Keratinocyte (primary cell): ENCODE data around the gene KCNK7. TPM values are rescaled to one million over a fixed set of nuclear protein-coding genes. Genes with fewer than 3 reads are reported as not detected.

ENCODE experiments used
- DNase-seq: peaks from one replicate; pipeline ENCODE4 v3.0.0-alpha.2; 2011; ENCODE audit warnings: low read depth, missing footprints, low spot score
- FAIRE-seq: peaks from 2 replicates; lab custom pipeline; 2011; peaks lifted over from hg19 to GRCh38; lab: Jason Lieb, UNC
- H2AFZ ChIP-seq: 2 replicates; pipeline ENCODE4 v1.6.0; 2012; ENCODE audit warnings: low read length, control low read depth, inconsistent platforms; ENCODE audit not compliant: control insufficient read depth
- H3K27ac ChIP-seq: 2 replicates; pipeline ENCODE4 v1.5.1; 2011; ENCODE audit warnings: low read length; ENCODE audit not compliant: control insufficient read depth, insufficient read depth
- H3K27me3 ChIP-seq: 3 replicates; pipeline ENCODE4 v1.6.0; 2011; ENCODE audit warnings: low read length; ENCODE audit not compliant: control insufficient read depth, insufficient read depth; ENCODE audit errors: extremely low read depth
- H3K36me3 ChIP-seq, 2 experiments: 2 replicates in 1 of 2; 3 replicates in 1 of 2; pipeline ENCODE4 v1.5.1; 2011; ENCODE audit warnings: low read length in 2 of 2, mild to moderate bottlenecking in 1 of 2; ENCODE audit not compliant: control insufficient read depth in 2 of 2, insufficient read depth in 2 of 2; ENCODE audit errors: extremely low read depth in 1 of 2
- H3K4me1 ChIP-seq: 3 replicates; pipeline ENCODE4 v1.5.1; 2011; ENCODE audit warnings: low read length; ENCODE audit not compliant: control insufficient read depth, insufficient read depth; ENCODE audit errors: extremely low read depth
- H3K4me2 ChIP-seq: 3 replicates; pipeline ENCODE4 v1.6.0; 2011; ENCODE audit warnings: low read depth, low read length; ENCODE audit not compliant: control insufficient read depth, insufficient read depth; ENCODE audit errors: extremely low read depth
- H3K4me3 ChIP-seq, 3 experiments: fragments of 200-600 bp in 1 of 3; sonication (generic) in 1 of 3; 2 replicates in 2 of 3; 3 replicates in 1 of 3; pipeline ENCODE4 v1.5.1; 2011 to 2016; ENCODE audit warnings: low read length in 3 of 3, mild to moderate bottlenecking in 3 of 3, control low read depth in 2 of 3, inconsistent platforms in 1 of 3, low read depth in 1 of 3, mixed read lengths in 1 of 3, mixed run types in 1 of 3, moderate library complexity in 1 of 3; ENCODE audit not compliant: control insufficient read depth in 2 of 3, insufficient read depth in 2 of 3; ENCODE audit errors: extremely low read depth in 1 of 3
- H3K79me2 ChIP-seq: 2 replicates; pipeline ENCODE4 v1.6.0; 2012; ENCODE audit warnings: low read length; ENCODE audit not compliant: control insufficient read depth, insufficient read depth
- H3K9ac ChIP-seq: 3 replicates; pipeline ENCODE4 v1.6.0; 2011; ENCODE audit warnings: low read length; ENCODE audit not compliant: control insufficient read depth, insufficient read depth; ENCODE audit errors: extremely low read depth
- H3K9me1 ChIP-seq: 3 replicates; pipeline ENCODE4 v1.6.0; 2011; ENCODE audit warnings: low read length; ENCODE audit not compliant: control insufficient read depth, insufficient read depth; ENCODE audit errors: extremely low read depth
- H3K9me3 ChIP-seq: 2 replicates; pipeline ENCODE4 v1.5.1; 2012; ENCODE audit warnings: low read depth, low read length; ENCODE audit not compliant: control insufficient read depth
- H4K20me1 ChIP-seq: 3 replicates; pipeline ENCODE4 v1.6.0; 2011; ENCODE audit warnings: low read length; ENCODE audit not compliant: control insufficient read depth, insufficient read depth; ENCODE audit errors: extremely low read depth
- EZH2 ChIP-seq: IDR thresholded peaks from one replicate; pipeline ENCODE4 v1.6.1; 2012; ENCODE audit warnings: inconsistent platforms, mild to moderate bottlenecking, low read length, moderate library complexity
- dilution Hi-C: fragments of 300-500 bp; cut with MboI; formaldehyde crosslinking; loops from one replicate; pipeline ENCODE4 v1.7.0; 2020; ENCODE audit warnings: low sequenced_read_pairs; ENCODE audit not compliant: extremely low pct_ligation_motif_present
- polyA plus RNA-seq, 5 experiments: library from polyadenylated mRNA; depleted of rRNA in 3 of 5; stranded (reverse) in 3 of 5; stranded (forward) in 1 of 5; unstranded in 1 of 5; fragments of >200 nt; gene quantifications; 1 replicate in 1 of 5; 2 replicates in 3 of 5; 3 replicates in 1 of 5; pipeline versions ENCODE4 v1.2.1 to v1.2.3, GENCODE V29; 2011 to 2012; ENCODE audit warnings: missing spikeins in 2 of 5, low read depth in 1 of 5, low replicate concordance in 1 of 5
- TF ChIP-seq, protein P1 (sequence below), 3 experiments: IDR thresholded peaks in 1 of 3; conservative IDR thresholded peaks in 1 of 3; optimal IDR thresholded peaks in 1 of 3; 2 replicates in 2 of 3; 3 replicates in 1 of 3; pipeline versions ENCODE3 to v1.5.1; 2011; ENCODE audit warnings: low read length in 3 of 3, mild to moderate bottlenecking in 3 of 3, moderate library complexity in 2 of 3, control low read depth in 1 of 3, inconsistent platforms in 1 of 3; ENCODE audit not compliant: insufficient read depth in 2 of 3; ENCODE audit errors: extremely low read depth in 1 of 3

The KCNK7 gene
- polyA plus RNA-seq, 1 donor (not counting 4 experiments of a cell fraction or from before 2014, with no cell fraction given): 0.46 TPM

DNA sequence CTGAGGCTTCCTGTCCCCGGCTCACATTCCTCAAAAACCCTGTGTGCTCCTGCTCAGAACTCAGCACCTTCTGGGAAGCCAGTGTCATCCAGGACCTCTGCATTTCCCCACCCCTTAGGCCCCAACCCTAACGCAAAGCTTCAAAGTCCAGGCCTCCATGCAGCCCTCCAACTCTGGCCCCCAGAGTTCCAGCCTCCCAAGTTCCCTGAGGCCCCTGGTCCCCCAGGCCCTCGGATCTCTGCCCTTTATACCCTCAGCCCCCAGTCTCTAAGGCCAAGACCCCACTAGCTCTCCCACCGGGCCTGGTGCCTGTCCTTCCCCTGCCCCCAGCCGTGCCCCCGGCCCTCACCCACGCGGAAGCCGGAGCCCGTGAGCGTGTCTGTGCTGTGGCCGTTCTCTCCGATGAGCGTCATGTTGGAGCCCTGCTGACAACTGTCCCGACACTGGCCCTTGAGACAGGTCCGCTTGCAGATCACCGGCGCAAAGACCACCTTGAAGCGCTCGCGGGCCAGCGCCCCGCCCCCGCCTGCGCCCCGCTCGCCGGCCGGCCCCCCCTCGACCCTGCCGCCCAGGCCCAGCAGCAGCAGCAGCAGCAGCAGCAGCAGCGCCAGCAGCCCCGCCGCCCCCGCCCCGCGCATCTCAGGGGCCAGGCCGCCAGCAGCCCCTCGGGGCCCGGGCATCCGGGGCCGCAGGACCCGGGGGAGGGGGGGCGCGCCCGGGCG lies 38.2 kb downstream of the KCNK7 start:
- no peak overlapping the region for H2AFZ ChIP-seq
- DNase-seq: no peak
- dilution Hi-C loops: no loop called here
- peak overlapping the region; percentile 73 for H3K4me2 ChIP-seq
- H4K20me1 ChIP-seq: no peaks in the 10 kb centered on the region
- H3K4me3 ChIP-seq: peak overlapping the region in 2 of 3 experiments; percentile 19 to 50
- FAIRE-seq: no peak
- H3K9me3 ChIP-seq: no peaks in the 10 kb centered on the region
- H3K36me3 ChIP-seq: no peaks in the 10 kb centered on the region
- H3K9ac ChIP-seq: peak overlapping the region; percentile 49
- TF ChIP-seq, protein P1, sequence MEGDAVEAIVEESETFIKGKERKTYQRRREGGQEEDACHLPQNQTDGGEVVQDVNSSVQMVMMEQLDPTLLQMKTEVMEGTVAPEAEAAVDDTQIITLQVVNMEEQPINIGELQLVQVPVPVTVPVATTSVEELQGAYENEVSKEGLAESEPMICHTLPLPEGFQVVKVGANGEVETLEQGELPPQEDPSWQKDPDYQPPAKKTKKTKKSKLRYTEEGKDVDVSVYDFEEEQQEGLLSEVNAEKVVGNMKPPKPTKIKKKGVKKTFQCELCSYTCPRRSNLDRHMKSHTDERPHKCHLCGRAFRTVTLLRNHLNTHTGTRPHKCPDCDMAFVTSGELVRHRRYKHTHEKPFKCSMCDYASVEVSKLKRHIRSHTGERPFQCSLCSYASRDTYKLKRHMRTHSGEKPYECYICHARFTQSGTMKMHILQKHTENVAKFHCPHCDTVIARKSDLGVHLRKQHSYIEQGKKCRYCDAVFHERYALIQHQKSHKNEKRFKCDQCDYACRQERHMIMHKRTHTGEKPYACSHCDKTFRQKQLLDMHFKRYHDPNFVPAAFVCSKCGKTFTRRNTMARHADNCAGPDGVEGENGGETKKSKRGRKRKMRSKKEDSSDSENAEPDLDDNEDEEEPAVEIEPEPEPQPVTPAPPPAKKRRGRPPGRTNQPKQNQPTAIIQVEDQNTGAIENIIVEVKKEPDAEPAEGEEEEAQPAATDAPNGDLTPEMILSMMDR (optimal IDR thresholded peaks at IDR 0.05 in 1 of 3, IDR thresholded peaks at IDR 0.05 in 1 of 3, conservative IDR thresholded peaks at IDR 0.05 in 1 of 3; ENCODE audit: extremely low read depth in 1 of 3, insufficient read depth in 2 of 3, low read length in 3 of 3): no peak
- TF ChIP-seq EZH2: no peak
- H3K27me3 ChIP-seq: no peaks in the 10 kb centered on the region
- H3K9me1 ChIP-seq: peaks cover 2% of the 10 kb centered on the region
- H3K27ac ChIP-seq: no peak overlapping the region
- peaks cover 51% of the 10 kb centered on the region for H3K4me1 ChIP-seq
- H3K79me2 ChIP-seq: no peaks in the 10 kb centered on the region

DNA sequence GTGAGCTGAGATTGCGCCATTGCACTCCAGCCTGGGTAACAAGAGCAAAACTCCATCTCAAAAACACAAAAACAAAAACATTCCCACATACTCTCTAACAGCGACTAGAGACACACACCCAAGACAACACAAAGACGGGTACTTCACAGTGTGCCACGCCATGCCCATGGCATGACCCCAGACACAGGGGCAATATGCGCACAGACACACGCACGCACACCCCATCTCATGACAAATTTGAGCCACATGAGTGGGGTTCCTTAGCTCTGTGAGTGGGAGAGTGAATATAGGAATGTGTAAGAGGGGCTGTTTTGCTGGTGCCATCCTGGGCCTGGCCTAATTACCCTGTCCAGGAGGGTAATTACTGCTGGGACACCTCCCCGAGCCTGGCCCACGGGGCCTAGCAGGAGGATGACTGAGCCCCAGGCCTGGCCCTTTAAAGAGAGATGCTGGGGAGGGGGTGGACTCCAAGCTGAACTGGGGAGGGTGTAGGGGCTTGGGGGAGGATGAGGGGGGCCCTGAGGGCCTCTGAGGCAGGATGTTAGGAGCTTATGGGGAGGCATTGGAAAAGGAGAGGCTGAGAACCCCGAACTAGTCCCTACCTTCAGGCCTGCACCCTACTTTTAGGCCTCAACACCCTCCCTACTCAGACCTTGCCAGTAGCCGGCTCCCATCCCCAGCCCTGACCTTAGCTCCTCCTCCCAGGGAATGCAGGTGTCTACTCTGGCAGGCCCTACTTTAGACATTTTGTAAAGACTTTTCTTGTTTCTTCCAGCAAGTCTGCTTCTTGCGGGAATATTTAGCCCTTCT lies 38.9 kb downstream of the KCNK7 start:
- no peaks in the 10 kb centered on the region for H4K20me1 ChIP-seq
- DNase-seq (no peak), FAIRE-seq (no peak)
- dilution Hi-C loops: no loop called here
- no peaks in the 10 kb centered on the region for H3K36me3 ChIP-seq
- peak overlapping the region; percentile 73 for H3K4me2 ChIP-seq
- H3K4me1 ChIP-seq: peaks cover 51% of the 10 kb centered on the region
- peaks cover 2% of the 10 kb centered on the region for H3K9me1 ChIP-seq
- H3K27ac ChIP-seq: no peak overlapping the region
- H3K4me3 ChIP-seq: peak overlapping the region in 1 of 3 experiments; percentile 6
- H3K79me2 ChIP-seq: no peaks in the 10 kb centered on the region
- H3K27me3 ChIP-seq: no peaks in the 10 kb centered on the region
- no peak overlapping the region for H2AFZ ChIP-seq
- H3K9ac ChIP-seq: no peak overlapping the region
- TF ChIP-seq EZH2: no peak
- TF ChIP-seq, protein P1 (optimal IDR thresholded peaks at IDR 0.05 in 1 of 3, IDR thresholded peaks at IDR 0.05 in 1 of 3, conservative IDR thresholded peaks at IDR 0.05 in 1 of 3; ENCODE audit: extremely low read depth in 1 of 3, insufficient read depth in 2 of 3, low read length in 3 of 3): no peak
- no peaks in the 10 kb centered on the region for H3K9me3 ChIP-seq
